GM21390 (cell line): ENCODE data around the gene SLC22A2.

Source experiments
- ATAC-seq: cut with Tn5 transposase; IDR thresholded peaks from one replicate; pipeline ENCODE4 v1.9.1; 2021; ENCODE audit not compliant: unreplicated experiment

SLC22A2 gene

DNA sequence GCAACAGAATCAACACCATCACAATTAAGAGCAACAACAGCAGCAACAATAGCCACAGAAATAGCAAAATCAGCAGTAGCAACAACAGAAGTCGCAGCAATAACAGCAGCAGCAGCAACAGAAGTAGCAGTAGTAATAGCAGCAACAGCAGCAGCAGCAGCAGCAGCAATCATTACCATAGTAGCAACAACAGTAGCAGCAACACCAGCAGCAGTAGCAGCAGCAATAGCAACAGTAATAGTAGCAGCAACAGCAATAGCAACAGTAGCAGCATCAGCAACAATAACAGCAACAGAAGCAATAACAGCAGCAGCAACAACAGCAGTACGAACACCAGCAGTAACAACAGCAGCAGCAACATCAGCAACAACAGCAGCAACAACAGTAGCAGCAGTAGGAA lies 39.8 kb downstream of the SLC22A2 start:
- no peak for ATAC-seq

DNA sequence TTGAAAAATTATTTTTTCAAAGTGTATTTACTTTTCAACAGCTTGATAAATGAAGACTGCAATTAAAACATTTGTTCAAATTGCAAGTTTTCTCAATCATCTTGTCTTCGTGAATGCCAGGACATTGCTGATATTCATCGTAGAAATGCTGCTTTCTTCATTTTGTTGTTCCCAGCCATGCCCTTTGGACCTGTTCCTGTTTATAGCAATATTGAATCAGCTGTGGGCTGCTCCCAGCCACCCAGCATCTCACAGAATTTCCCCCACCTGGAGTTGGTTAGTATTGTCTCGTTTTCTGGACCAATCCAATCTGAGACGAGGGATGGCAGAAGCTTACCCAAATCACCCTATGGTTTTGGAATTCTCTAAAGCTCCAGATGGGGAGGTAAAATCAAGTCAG lies 40.8 kb downstream of the SLC22A2 start:
- ATAC-seq = no peak

DNA sequence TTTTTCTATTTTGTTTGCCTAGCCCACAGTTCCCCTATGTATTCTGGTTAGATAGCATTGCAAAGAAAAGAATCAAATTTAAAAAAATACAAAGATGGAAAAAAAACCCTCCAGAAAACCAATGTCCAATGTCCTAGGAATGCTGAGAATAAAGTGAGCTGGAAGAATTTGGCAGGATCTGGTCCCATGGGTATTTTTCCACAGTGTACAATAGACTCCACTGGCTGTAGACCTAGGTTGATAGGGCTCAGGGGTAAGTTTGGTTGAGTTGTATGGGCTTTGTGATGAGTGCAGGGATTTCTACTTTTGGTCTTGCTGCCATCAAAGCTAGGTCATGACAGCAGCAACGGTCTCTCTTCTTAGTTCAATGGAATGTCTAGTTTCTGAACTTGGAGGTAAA lies 41.5 kb downstream of the SLC22A2 start:
- ATAC-seq = no peak

DNA sequence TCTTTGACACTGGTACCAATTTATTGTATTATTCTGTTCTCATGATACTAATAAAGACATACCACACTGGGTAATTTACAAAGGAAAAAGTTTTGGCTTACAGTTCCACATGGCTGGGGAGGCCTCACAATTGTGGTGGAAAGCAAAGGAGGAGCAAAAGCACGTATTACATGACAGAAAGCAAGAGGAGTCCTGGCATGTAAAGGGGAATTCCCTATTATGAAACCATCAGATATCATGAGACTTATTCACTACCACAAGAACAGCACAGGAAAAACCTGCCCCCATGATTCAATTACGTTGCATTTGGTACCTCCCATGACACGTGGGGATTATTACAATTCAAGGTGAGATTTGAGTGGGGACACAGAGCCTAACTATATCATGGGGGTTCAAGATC lies 43.4 kb downstream of the SLC22A2 start:
- ATAC-seq = no peak

DNA sequence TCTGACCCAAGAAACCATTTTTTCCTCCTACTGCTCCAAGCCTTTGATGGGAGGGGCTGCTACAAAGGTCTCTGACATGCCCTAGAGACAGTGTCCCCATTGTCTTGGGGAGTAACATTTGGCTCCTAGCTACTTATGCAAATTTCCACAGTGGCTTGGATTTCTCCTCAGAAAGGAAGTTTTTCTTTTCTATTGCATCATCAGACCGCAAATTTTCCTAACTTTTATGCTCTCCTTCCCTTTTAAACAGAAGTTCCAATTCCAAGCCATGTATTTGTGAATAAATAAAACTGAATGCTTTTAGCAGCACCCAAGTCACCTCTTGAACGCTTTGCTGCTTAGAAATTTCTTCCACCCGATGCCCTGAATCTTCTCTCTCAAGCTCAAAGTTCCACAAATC lies 51.0 kb downstream of the SLC22A2 start:
- ATAC-seq = no peak

DNA sequence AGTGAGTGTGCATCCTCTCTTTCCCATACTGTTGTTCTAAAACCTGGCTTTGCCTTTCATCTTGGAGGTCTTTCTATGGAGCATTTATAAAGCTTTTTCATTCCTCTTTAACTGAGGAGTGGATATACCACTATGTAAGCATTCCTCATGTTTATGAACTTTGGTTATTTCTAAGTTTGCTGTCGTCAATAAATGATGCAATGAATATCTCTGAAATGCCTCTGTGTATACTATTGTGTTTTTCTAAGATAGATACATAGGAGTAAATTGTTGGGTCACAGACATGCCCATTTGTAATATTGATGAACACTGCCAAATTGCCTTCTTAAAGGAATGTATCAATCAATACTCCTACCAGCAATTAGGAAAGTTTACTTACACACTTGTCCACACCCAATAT lies 53.9 kb downstream of the SLC22A2 start:
- ATAC-seq = no peak

DNA sequence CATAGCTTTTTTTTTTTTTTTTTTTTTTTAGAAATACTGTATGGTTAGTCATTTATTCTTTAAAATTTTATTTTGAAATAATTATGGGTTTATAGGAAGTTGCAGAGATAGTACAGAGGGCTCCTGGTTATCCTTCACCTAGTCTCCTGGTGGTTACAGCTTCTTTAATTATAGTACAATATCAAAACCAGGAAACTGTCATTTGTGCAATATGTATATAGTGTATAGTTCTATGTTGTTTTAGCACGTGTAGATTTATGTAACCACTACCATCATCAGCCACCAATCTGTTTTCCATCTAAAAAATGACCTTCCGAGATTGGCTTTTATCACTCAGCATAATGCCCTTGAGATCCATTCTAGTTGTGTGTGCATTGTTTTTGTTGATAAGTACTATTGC lies 54.7 kb downstream of the SLC22A2 start:
- no peak for ATAC-seq

DNA sequence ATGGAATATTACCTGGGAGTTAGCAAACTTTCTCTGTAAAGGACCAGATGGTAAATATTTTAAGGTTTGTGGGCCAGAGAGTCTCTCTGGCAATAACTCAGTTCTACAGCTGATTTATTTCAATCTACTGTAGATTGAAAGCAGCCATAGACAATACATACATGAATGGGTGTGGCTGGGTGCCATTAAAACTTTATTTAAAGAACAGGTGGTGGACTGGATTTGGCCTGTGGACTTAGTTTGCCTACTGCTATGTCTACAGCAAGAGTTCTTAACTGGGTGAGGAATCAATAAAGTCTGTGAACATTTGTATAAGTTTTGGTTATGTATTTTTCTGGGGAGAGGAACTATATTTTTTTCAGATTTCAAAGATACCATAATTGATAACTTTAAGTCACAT lies 55.1 kb downstream of the SLC22A2 start:
- ATAC-seq = no peak

DNA sequence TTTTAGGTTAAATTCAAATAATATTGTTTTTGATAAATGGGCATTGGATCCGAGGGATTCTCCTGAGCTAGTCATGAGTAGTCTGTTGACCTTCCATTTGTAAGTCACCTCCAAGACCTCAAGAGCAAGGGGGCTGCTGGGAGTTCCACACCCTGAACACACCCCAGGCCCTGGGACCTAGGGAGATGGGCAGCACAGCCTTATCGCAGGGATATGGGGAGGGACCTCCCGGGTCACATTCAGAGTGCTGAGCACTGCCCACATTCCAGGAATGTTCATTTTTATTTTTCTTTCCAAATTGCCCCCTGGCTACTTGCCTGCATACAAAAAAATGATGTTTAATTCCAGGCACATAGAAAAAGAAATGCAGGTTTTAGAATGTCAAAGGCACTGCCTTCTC lies 55.5 kb downstream of the SLC22A2 start:
- no peak for ATAC-seq

DNA sequence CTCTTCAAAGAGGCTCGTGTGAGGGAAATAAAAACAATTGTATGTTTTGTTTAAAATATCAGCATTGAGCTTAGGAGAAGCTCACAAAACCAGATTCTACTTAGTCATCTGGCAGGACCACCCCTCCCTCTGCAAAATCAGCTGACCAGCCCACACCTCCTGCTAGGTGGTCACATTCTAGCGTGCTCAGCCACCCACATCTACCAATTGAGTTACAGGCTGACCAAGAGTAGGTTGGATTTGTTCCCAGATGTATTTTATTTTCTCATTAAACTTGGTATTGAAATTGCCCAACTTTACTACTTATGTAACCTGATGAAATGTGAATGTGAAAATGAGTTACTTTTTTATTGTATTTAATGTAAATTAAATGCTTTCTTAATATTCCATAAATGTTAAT lies 56.2 kb downstream of the SLC22A2 start:
- no peak for ATAC-seq

DNA sequence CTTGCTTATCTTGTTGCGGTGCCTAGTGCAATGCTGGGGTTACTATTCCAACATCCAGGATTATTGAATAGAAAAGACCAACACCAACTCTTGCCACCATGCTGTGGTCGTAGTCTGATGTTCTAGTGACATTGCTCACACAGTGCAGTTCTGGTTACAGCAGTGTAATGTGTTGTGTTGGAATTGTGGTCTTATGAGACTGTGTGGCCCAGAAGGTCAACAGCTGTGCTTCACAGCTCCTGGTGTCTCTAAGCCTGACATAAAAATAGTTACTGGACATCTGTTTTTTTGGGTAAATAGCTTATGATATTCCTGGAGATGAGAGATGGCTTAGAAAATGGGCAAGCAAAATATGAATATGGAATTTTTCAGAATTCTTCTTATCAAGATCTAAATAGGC lies 57.6 kb downstream of the SLC22A2 start:
- ATAC-seq = no peak

DNA sequence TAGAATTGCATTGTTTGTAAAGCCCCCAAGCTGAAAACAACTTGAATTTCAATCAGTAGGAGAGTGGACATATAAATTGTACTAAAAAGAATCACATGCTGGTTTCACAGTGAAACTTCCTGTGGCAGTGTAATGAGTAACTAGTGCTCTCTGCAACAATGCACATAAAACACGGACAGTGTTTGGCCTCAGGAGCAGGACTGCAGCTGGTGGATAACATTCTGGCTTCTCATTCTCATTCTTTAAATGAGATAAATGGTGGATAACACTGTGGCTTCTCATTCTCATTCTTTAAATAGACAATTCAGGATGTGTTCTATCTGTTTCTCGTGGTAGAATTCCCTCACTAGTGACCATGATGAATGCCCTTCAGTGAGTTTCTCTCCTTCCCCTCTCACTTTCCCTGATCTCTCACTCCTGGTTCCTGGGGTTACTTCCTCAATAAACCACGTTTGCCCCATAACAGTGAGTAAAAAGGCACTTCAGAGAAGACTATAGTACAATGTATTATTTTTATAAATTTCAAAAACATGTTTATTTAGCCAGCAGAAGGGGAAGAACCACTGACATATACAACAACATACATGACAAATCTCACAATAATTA lies 59.9 kb downstream of the SLC22A2 start:
- ATAC-seq = peak; percentile 80

DNA sequence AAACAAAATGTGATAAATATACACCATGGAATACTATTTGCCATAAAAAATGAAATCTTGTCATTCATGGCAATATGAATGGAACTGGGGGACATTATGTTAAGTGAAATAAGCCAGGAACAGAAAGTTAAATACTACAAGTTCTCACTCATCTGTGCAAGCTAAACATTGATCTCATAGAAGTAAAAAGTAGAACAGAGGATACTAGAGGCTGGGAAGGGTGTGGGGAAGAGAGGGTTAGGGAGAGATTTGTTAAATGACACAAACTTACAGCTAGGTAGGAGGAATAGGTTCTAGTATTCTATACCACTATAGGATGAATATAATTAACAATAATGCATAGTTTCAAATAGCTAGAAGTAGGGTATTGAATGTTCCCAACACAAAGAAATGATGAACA lies 61.0 kb downstream of the SLC22A2 start:
- no peak for ATAC-seq

DNA sequence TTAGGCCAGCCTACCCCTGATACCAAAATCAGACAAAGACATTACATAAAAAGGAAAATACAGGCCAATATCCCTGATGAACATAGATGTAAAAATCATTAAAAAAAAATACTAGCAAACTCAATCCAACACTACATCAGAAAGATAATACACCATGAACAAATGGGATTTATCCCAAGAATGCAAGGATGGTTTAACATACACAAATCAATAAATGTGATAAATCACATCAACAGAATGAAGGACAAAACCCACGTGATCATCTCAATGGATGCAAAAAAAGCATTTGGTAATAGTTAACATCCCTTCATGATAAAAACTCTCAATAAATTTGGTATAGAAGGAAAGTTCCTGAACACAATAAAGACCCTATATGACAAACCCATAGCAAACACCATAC lies 63.8 kb downstream of the SLC22A2 start:
- ATAC-seq = no peak

DNA sequence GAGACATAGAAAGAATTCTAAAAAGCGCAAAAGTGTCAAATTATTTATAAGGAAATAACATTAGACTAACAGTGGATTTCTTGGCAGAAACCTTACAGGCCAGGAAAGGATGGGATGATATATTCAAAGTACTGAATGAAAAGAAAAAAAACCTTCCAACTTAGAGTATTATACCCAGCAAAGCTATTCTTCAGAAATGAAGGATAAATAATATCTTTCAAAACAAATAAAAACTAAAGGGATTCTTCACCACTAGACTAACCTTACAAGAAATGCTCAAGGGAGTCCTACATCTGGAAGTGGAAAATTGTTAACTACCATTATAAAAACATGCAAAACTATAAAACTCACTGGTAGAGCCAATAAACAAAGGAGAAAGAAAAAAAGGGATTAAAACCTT lies 65.8 kb downstream of the SLC22A2 start:
- no peak for ATAC-seq

DNA sequence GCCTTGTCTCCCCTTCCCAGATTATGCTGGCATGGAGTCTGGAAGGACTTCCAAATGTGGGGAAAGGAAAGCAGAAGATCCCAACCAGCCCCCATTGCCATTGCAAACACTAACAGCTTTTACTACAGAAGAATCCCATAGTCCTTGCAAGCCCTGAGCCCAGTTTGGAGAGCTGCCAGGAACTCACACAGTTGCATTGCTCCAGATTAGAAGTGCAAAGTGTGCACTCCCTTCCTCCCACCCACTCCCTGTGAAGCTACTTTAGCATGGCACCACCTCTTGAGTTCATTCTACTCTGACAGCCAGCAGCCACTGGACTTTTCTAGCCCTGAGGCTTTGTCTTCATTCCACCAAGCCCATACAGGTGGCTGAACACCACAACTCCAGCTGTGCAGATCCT lies 67.6 kb downstream of the SLC22A2 start:
- ATAC-seq = no peak

DNA sequence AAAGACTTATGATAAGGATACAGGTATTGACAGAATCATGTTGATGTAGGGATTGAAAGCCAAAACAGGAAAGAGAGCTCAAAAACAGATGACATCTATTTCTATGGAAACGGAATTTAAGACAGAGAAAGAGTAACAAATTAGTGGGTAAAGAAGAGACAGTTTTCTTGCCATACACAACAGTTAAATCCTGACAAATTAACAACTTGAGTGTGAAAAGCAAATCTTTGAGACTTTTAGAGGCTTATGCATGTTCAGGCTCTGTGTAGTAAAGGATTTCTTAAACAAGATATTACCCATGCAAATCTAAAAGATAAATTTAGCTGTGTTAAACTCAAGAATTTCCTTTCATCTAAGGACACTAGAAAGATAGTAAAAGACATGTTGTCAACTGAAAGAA lies 68.5 kb downstream of the SLC22A2 start:
- ATAC-seq = no peak

DNA sequence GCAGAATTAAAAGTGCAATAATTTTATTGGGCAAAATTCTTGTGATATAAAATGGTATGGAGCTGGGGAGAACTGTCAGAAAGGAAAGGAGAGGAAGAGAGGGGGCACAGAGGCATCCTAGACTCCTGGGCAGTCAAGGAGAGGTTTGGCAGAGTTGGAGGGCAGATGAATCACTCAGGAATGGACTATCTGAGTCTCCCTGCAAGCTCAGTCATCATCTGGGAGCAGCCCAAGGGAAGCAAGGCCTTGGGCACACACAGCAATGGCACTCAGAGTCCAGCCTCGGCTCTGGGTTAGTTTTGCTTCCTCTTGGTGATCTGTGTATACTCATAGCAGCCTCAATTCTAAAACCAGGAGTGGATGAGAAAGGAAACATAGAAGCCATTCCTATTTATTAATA lies 69.8 kb downstream of the SLC22A2 start:
- ATAC-seq = no peak

DNA sequence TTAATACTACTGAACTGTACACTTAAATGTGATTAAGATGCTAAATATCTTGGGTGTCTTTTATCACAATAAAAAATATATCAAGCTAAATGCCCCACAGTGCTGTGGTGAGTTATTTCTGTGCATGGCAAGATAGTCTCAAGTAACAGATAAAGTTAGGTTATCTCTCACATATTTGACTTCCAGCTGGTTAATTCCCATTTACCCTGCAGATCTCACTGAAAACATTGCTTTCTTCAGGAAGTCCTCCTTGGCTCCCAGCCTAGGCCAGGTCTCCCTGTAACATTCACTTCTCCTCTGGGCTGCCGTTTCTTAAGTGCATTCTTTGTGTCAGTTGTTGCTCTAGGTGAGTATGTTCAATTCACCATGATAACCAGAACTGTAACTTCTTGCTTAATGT lies 77.9 kb downstream of the SLC22A2 start:
- ATAC-seq = no peak

DNA sequence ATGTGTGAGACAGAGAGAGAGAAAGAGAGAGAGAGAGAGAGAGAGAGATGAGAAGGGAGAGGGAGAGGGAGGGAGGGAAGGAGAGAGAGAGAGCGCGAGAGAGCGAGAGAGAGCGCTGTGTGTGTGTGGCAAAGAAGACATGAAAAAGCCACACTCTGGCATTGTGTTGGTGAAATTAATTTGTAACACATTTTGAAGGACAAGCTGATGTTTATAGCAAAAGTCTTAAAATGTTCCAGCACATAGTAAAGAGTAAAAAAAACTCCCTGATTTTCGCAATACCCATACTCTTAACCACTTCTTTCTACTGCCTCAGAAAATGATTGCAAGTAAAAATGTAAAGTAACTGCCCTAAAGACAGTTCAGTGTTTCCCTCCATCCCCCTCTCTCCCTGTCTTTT lies 80.3 kb downstream of the SLC22A2 start:
- ATAC-seq = no peak

DNA sequence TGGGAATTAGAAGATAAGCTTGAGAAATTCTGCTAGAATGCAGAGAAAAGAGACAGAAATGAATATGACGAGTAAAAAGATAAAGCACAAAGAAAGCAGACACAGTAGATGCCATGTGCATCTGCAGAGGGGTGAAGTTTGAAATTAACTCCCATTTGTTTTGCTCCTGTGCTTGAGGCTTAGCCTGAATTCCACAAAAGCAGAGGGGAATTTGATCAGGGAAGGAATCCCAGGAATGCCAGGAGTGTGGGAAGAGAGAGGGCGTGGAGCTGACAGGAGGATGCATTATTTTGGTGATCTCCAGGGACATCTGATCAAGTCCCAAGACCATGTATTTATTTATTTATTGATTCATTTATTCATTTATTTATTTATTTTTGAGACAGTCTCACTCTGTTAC lies 81.4 kb downstream of the SLC22A2 start:
- ATAC-seq = no peak

DNA sequence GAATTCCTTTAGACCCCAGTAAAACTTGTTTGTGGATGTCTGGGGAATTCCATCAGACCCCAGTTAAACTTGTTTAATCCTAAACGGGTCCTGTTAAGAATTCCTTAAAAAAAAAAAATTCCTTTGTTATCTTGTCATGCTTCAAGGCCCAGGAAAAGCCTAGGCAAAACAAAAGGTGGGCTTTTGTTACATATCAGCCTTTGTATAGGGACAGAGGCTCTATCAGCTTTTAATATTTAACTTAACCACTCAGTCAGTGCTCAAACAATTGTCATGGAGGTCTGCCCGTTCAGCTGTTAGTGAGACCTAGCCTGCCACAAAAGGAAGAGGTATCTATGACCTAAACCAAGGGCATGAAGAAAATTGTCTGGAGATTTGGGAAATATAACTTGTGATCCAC lies 83.9 kb downstream of the SLC22A2 start:
- ATAC-seq = no peak

DNA sequence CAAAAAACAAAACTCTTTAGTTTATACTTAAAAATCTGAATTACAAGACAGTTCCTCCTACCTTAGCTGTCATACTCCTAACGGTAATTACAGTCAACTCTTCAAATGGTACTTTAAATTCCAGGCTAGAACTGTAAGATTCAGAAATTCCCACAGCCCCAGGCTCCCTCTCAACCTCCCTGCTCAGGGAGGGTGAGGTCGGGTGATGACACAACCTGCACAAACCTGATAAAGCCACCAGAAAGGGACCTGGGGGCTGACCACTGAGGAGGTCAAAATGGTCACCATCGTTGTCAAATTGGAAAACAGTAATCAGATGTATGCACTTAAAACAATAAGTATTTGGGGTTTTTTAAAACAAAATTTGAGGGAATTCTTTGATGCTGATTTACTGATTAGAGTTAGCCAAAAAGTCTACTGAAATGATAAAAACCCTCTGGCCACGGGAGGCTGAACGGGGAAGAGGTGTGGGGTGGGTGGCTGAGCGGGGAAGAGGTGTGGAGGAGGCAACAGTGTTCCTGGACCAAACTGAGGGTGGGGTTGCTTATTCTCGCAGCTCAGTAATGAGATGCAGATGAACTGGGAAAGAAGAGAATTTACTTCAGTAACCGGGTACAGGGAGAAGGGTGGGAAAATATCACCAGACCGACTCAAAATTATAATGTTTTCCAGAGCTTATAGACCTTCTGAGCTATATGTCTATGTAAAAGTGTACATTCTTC lies 84.7 kb downstream of the SLC22A2 start:
- no peak for ATAC-seq
